HCT116 (cell line): ENCODE results near the gene PDE6H. TPM values are rescaled to one million over a fixed set of nuclear protein-coding genes. Genes with fewer than 3 reads are reported as not detected.

Experiments used
- ATAC-seq: fragments of 200-7000 bp; cut with Tn5 transposase; 2 replicates; pipeline ENCODE4 v1.9.1; 2020; ENCODE audit warnings: mild to moderate bottlenecking, moderate library complexity
- BruUV-seq: library from RNA; stranded (reverse); fragments of 400-500 nt; replicated peaks from 2 replicates; lab custom pipeline; 2021; lab: Mats Ljungman, UMichigan
- CTCF ChIA-PET: fragments of 300-600 bp; sonication (Branson Sonifier 250); formaldehyde crosslinking; loops from one replicate; lab custom pipeline; 2021; ENCODE audit warnings: antibody characterized with exemption; lab: Charles Lee
- POLR2A ChIA-PET: fragments of 300-600, 350-600 bp; sonication (Branson Sonifier 250); formaldehyde crosslinking; loops from one replicate; lab custom pipeline; 2021; ENCODE audit warnings: antibody characterized with exemption; lab: Charles Lee
- RAD21 ChIA-PET, 2 experiments: fragments of 300-600 bp; sonication (Branson Sonifier 250); formaldehyde crosslinking; loops; one replicate each; lab custom pipeline; 2023; ENCODE audit warnings: low total read pairs in 2 of 2; ENCODE audit not compliant: uncharacterized antibody in 2 of 2, unreplicated experiment in 2 of 2, low non-redundant PET in 1 of 2; lab: Charles Lee
- DNase-seq: peaks from one replicate; pipeline ENCODE4 v3.0.0-alpha.2; 2010; ENCODE audit warnings: low read depth, low spot score
- H2AFZ ChIP-seq: fragments of 200-600 bp; shearing (Covaris generic), sonication (generic); 2 replicates; pipeline ENCODE4 v1.6.1; 2017; ENCODE audit warnings: low read depth, mixed run types, mixed read lengths, antibody characterized with exemption, low read length; ENCODE audit not compliant: poor library complexity, severe bottlenecking
- H3K27ac ChIP-seq: 2 replicates; pipeline ENCODE4 v1.5.1; 2012; ENCODE audit warnings: low read depth, low read length
- H3K27me3 ChIP-seq: fragments of 200-600 bp; sonication (generic); 2 replicates; pipeline ENCODE4 v1.6.1; 2016; ENCODE audit warnings: mixed run types, low read length, mixed read lengths; ENCODE audit not compliant: insufficient read depth
- H3K36me3 ChIP-seq, 2 experiments: fragments of 200-500 bp in 1 of 2; fragments of 200-600 bp in 1 of 2; sonication (Bioruptor generic) in 1 of 2; sonication (generic) in 1 of 2; 2 replicates each; pipeline versions ENCODE4 v1.5.1 to v1.6.1; 2014 to 2016; ENCODE audit warnings: low read length in 2 of 2, inconsistent platforms in 1 of 2, mixed read lengths in 1 of 2, mixed run types in 1 of 2; ENCODE audit not compliant: insufficient read depth in 2 of 2, control insufficient read depth in 1 of 2
- H3K4me1 ChIP-seq, 2 experiments: fragments of 200-600 bp in 1 of 2; sonication (generic) in 1 of 2; 2 replicates each; pipeline versions ENCODE4 v1.5.1 to v1.6.1; 2012 to 2017; ENCODE audit warnings: low read length in 2 of 2, inconsistent platforms in 1 of 2, mild to moderate bottlenecking in 1 of 2, mixed read lengths in 1 of 2, mixed run types in 1 of 2, moderate library complexity in 1 of 2; ENCODE audit not compliant: insufficient read depth in 2 of 2, control insufficient read depth in 1 of 2
- H3K4me2 ChIP-seq: fragments of 200-600 bp; sonication (generic); 2 replicates; pipeline ENCODE4 v1.6.1; 2017; ENCODE audit warnings: mixed run types, low read length, mixed read lengths
- H3K4me3 ChIP-seq, 2 experiments: fragments of 200-600 bp in 1 of 2; sonication (generic) in 1 of 2; replicated peaks in 1 of 2; 2 replicates each; pipeline ENCODE4 v1.5.1; 2011 to 2016; ENCODE audit warnings: low read length in 2 of 2, control low read depth in 1 of 2, low read depth in 1 of 2, mild to moderate bottlenecking in 1 of 2, mixed read lengths in 1 of 2, mixed run types in 1 of 2
- H3K79me2 ChIP-seq: fragments of 200-600 bp; sonication (generic); 2 replicates; pipeline ENCODE4 v1.6.1; 2017; ENCODE audit warnings: mild to moderate bottlenecking, mixed run types, low read length, moderate library complexity, mixed read lengths; ENCODE audit not compliant: insufficient read depth
- H3K9ac ChIP-seq: fragments of 200-600 bp; sonication (generic); 2 replicates; pipeline ENCODE4 v1.6.1; 2016; ENCODE audit warnings: low read length, mixed read lengths
- H3K9me2 ChIP-seq: fragments of 200-600 bp; sonication (generic), shearing (Covaris generic); 2 replicates; pipeline ENCODE4 v1.6.1; 2017; ENCODE audit warnings: mixed run types, mild to moderate bottlenecking, moderate library complexity; ENCODE audit not compliant: insufficient read depth
- H3K9me3 ChIP-seq, 2 experiments: fragments of 200-500 bp in 1 of 2; fragments of 200-600 bp in 1 of 2; sonication (Bioruptor generic) in 1 of 2; sonication (generic) in 1 of 2; 2 replicates each; pipeline ENCODE4 v1.6.1; 2014 to 2017; ENCODE audit warnings: low read length in 2 of 2, mixed read lengths in 2 of 2, inconsistent platforms in 1 of 2, low read depth in 1 of 2, mild to moderate bottlenecking in 1 of 2, mixed run types in 1 of 2, moderate library complexity in 1 of 2; ENCODE audit not compliant: control insufficient read depth in 1 of 2, insufficient read depth in 1 of 2
- H4K20me1 ChIP-seq: fragments of 200-600 bp; sonication (generic), shearing (Covaris generic); 2 replicates; pipeline ENCODE4 v1.6.1; 2017; ENCODE audit warnings: mixed run types, mild to moderate bottlenecking, moderate library complexity; ENCODE audit not compliant: insufficient read depth
- ATF3 ChIP-seq: IDR thresholded peaks from 2 replicates; pipeline ENCODE4 v1.6.1; 2012
- CBX3 ChIP-seq: IDR thresholded peaks from 2 replicates; pipeline ENCODE4 v1.6.1; 2012; ENCODE audit warnings: low read depth
- EGR1 ChIP-seq: IDR thresholded peaks from 2 replicates; pipeline ENCODE4 v1.6.1; 2012; ENCODE audit warnings: low read depth
- ELF1 ChIP-seq: IDR thresholded peaks from 2 replicates; pipeline ENCODE4 v1.6.1; 2012; ENCODE audit warnings: low read depth, borderline replicate concordance
- EZH2 ChIP-seq: fragments of 200-600 bp; sonication (generic); IDR thresholded peaks from 2 replicates; pipeline ENCODE4 v1.6.1; 2017; ENCODE audit warnings: antibody characterized with exemption, mixed run types
- JUND ChIP-seq: IDR thresholded peaks from 2 replicates; pipeline ENCODE4 v1.6.1; 2012
- MAX ChIP-seq: IDR thresholded peaks from 2 replicates; pipeline ENCODE4 v1.6.1; 2012
- POLR2AphosphoS5 ChIP-seq: IDR thresholded peaks from 2 replicates; pipeline ENCODE4 v1.6.1; 2011; ENCODE audit warnings: mild to moderate bottlenecking, low read depth, low read length, moderate library complexity
- SP1 ChIP-seq: IDR thresholded peaks from 2 replicates; pipeline ENCODE4 v1.6.1; 2012; ENCODE audit warnings: low read depth
- SRF ChIP-seq: IDR thresholded peaks from 2 replicates; pipeline ENCODE4 v1.6.1; 2012; ENCODE audit warnings: low read depth
- ZNF274 ChIP-seq: fragments of 200-500 bp; sonication (Bioruptor generic); IDR thresholded peaks from 2 replicates; pipeline ENCODE4 v1.6.1; 2014; ENCODE audit warnings: mild to moderate bottlenecking, low read depth, low read length, inconsistent platforms
- intact Hi-C: fragments of 100-400 bp; cut with micrococcal nuclease; formaldehyde crosslinking; loops from 2 replicates; pipeline ENCODE4 v1.10.0; 2022
- total RNA-seq: library from RNA; stranded (reverse); gene quantifications from one replicate; pipeline ENCODE4 v1.2.1, GENCODE V29; 2021; ENCODE audit not compliant: unreplicated experiment
- TF ChIP-seq, protein P1 (sequence below): IDR thresholded peaks from 2 replicates; pipeline ENCODE4 v1.6.1; 2011; ENCODE audit warnings: mild to moderate bottlenecking, low read length, moderate library complexity; ENCODE audit not compliant: insufficient replicate concordance; ENCODE audit errors: extremely low read depth
- TF ChIP-seq, protein P2 (sequence below), 3 experiments: fragments of 200-600 bp in 1 of 3; sonication (generic) in 1 of 3; IDR thresholded peaks in 2 of 3; conservative IDR thresholded peaks in 1 of 3; 2 replicates each; pipeline ENCODE4 v1.5.1; 2012 to 2017; ENCODE audit warnings: low read depth in 2 of 3, low read length in 2 of 3, antibody characterized with exemption in 1 of 3, borderline replicate concordance in 1 of 3, control low read depth in 1 of 3, mild to moderate bottlenecking in 1 of 3, mixed read lengths in 1 of 3, mixed run types in 1 of 3, moderate library complexity in 1 of 3; ENCODE audit not compliant: insufficient read depth in 1 of 3

PDE6H gene
- total RNA-seq, 1 experiment from 2014 or later = not detected

DNA sequence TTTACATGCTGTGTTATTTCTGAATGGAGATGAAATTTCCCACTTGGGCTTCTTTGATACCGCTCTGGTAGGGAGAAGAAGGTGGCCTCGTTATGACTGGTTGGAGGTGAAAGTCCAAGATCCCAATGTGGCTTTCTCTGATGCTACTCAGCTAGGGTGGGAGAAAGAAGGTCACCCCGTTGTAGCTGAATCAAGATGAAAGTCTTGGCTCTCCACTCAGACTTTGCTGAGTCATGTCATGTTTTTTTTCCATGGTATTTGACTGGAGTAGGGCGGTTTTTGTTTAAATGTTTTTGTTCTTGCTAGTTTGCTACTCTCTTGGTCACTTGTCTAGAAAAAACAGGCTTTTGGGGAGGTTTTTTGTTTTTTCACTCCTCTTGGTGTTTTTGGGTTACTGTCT is 2.4 kb upstream of the PDE6H start:
- no peak overlapping the region for H3K4me2 ChIP-seq
- ChIA-PET POLR2A (no interaction called here), RAD21 (no interaction called here), CTCF (no interaction called here)
- H3K4me1 ChIP-seq = no peaks in the 10 kb centered on the region
- no peaks in the 10 kb centered on the region for H3K9me3 ChIP-seq
- no peak overlapping the region for H2AFZ ChIP-seq
- no peak overlapping the region for H3K4me3 ChIP-seq
- no peak overlapping the region for H3K27ac ChIP-seq
- no peaks in the 10 kb centered on the region for H3K27me3 ChIP-seq
- no peaks in the 10 kb centered on the region for H4K20me1 ChIP-seq
- TF ChIP-seq CBX3 (no peak), SRF (no peak), MAX (no peak), ZNF274 (no peak), EZH2 (no peak), ATF3 (no peak)
- DNase-seq (no peak), ATAC-seq (no peak)
- no peak overlapping the region for H3K9ac ChIP-seq
- intact Hi-C loops = no loop called here
- BruUV-seq = no TSS peak
- no peaks in the 10 kb centered on the region for H3K36me3 ChIP-seq
- no peaks in the 10 kb centered on the region for H3K9me2 ChIP-seq
- no peaks in the 10 kb centered on the region for H3K79me2 ChIP-seq

DNA sequence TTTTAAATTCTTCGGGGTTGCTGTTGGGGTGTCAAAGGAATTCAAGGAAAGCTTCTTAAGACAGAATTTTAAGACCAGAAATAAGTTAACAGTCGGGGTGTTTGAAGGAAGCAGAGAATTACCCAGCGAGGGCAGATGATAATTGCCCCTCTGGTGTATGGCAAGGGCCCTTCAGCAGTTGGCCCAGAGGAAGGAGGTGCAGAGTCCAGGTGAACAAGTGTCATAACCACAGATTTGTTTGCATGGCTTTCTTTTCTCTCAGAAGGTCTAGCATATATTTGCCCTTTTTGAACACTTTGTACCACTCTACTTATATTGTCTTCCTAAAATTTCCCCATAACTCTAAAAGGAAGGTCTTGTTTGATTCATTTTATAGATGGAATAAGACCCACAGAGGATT is 1.8 kb downstream of the PDE6H start:
- DNase-seq (no peak), ATAC-seq (no peak)
- Histone ChIP-seq H3K27me3 (no peaks in the 10 kb centered on the region), H3K4me3 (no peak overlapping the region), H3K27ac (no peak overlapping the region), H3K9ac (no peak overlapping the region), H3K9me3 (no peaks in the 10 kb centered on the region), H4K20me1 (no peaks in the 10 kb centered on the region), H2AFZ (no peak overlapping the region), H3K9me2 (no peaks in the 10 kb centered on the region), H3K4me2 (no peak overlapping the region), H3K36me3 (no peaks in the 10 kb centered on the region), H3K79me2 (no peaks in the 10 kb centered on the region), H3K4me1 (no peaks in the 10 kb centered on the region)
- no TSS peak for BruUV-seq
- intact Hi-C loops = no loop called here
- ChIA-PET CTCF (no interaction called here), POLR2A (no interaction called here), RAD21 (no interaction called here)
- TF ChIP-seq EGR1 = no peak
- no peak for TF ChIP-seq EZH2
- TF ChIP-seq SP1 = no peak
- no peak for TF ChIP-seq POLR2AphosphoS5
- TF ChIP-seq JUND = no peak
- TF ChIP-seq ZNF274 = no peak
- TF ChIP-seq, protein P1, sequence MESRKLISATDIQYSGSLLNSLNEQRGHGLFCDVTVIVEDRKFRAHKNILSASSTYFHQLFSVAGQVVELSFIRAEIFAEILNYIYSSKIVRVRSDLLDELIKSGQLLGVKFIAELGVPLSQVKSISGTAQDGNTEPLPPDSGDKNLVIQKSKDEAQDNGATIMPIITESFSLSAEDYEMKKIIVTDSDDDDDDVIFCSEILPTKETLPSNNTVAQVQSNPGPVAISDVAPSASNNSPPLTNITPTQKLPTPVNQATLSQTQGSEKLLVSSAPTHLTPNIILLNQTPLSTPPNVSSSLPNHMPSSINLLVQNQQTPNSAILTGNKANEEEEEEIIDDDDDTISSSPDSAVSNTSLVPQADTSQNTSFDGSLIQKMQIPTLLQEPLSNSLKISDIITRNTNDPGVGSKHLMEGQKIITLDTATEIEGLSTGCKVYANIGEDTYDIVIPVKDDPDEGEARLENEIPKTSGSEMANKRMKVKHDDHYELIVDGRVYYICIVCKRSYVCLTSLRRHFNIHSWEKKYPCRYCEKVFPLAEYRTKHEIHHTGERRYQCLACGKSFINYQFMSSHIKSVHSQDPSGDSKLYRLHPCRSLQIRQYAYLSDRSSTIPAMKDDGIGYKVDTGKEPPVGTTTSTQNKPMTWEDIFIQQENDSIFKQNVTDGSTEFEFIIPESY = no peak
- TF ChIP-seq SRF = no peak
- TF ChIP-seq, protein P2, sequence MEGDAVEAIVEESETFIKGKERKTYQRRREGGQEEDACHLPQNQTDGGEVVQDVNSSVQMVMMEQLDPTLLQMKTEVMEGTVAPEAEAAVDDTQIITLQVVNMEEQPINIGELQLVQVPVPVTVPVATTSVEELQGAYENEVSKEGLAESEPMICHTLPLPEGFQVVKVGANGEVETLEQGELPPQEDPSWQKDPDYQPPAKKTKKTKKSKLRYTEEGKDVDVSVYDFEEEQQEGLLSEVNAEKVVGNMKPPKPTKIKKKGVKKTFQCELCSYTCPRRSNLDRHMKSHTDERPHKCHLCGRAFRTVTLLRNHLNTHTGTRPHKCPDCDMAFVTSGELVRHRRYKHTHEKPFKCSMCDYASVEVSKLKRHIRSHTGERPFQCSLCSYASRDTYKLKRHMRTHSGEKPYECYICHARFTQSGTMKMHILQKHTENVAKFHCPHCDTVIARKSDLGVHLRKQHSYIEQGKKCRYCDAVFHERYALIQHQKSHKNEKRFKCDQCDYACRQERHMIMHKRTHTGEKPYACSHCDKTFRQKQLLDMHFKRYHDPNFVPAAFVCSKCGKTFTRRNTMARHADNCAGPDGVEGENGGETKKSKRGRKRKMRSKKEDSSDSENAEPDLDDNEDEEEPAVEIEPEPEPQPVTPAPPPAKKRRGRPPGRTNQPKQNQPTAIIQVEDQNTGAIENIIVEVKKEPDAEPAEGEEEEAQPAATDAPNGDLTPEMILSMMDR (IDR thresholded peaks at IDR 0.05 in 2 of 3, conservative IDR thresholded peaks at IDR 0.05 in 1 of 3; ENCODE audit: borderline replicate concordance in 1 of 3, insufficient read depth in 1 of 3, low read depth in 2 of 3, low read length in 2 of 3) = no peak
- TF ChIP-seq CBX3 = no peak
- TF ChIP-seq ELF1 = no peak
- no peak for TF ChIP-seq MAX
